K562 (cell line): ENCODE results near the gene NRTN. TPM values are rescaled to one million over a fixed set of nuclear protein-coding genes. Genes with fewer than 3 reads are reported as not detected.

Experiments
- ARID1B ChIP-seq: fragments of 450-650 bp; IDR thresholded peaks from 2 replicates; pipeline ENCODE4 v1.6.1; 2016; ENCODE audit warnings: antibody characterized with exemption, mild to moderate bottlenecking, inconsistent platforms
- CEBPG ChIP-seq, 3 experiments: fragments of 200-800 bp in 1 of 3; sonication (Bioruptor generic) in 1 of 3; sonication (generic) in 1 of 3; formaldehyde crosslinking in 1 of 3; IDR thresholded peaks in 2 of 3; conservative IDR thresholded peaks in 1 of 3; 2 replicates each; pipeline versions ENCODE4 v1.6.1 to v1.8.0; 2016 to 2022; ENCODE audit warnings: missing compliant biosample characterization in 2 of 3, missing genetic modification characterization in 2 of 3, mild to moderate bottlenecking in 1 of 3, missing genetic modification reagents in 1 of 3
- EGR1 ChIP-seq: fragments of 450-650 bp; conservative IDR thresholded peaks from 2 replicates; pipeline ENCODE4 v1.6.1; 2017; ENCODE audit warnings: mild to moderate bottlenecking
- GATAD2B ChIP-seq: fragments of 450-650 bp; IDR thresholded peaks from 2 replicates; pipeline ENCODE4 v1.6.1; 2017; ENCODE audit warnings: mild to moderate bottlenecking, borderline replicate concordance
- HDAC6 ChIP-seq: IDR thresholded peaks from 2 replicates; pipeline ENCODE4 v1.6.1; 2012; ENCODE audit warnings: low read depth, mild to moderate bottlenecking, control low read depth, inconsistent platforms, low read length, moderate library complexity
- KAT7 ChIP-seq: sonication (generic); formaldehyde crosslinking; IDR thresholded peaks from 2 replicates; pipeline ENCODE4 v1.8.0; 2022; ENCODE audit warnings: missing genetic modification reagents, mild to moderate bottlenecking, borderline replicate concordance
- KAT8 ChIP-seq: fragments of 450-650 bp; IDR thresholded peaks from 2 replicates; pipeline ENCODE4 v1.6.1; 2016; ENCODE audit warnings: low read depth, mild to moderate bottlenecking
- KDM1A ChIP-seq, 2 experiments: fragments of 450-650 bp; IDR thresholded peaks; 2 replicates each; pipeline ENCODE4 v1.6.1; 2016; ENCODE audit warnings: mild to moderate bottlenecking in 2 of 2
- KLF6 ChIP-seq: fragments of 250-450 bp; sonication (Bioruptor Pico); IDR thresholded peaks from 2 replicates; pipeline ENCODE4 v1.4.0; 2020; ENCODE audit warnings: mild to moderate bottlenecking, moderate library complexity, borderline replicate concordance
- MNT ChIP-seq, 2 experiments: fragments of 450-650 bp; conservative IDR thresholded peaks; 2 replicates each; pipeline ENCODE4 v1.6.1; 2017; ENCODE audit warnings: mild to moderate bottlenecking in 2 of 2, moderate library complexity in 2 of 2
- NCOA1 ChIP-seq: fragments of 450-650 bp; IDR thresholded peaks from 2 replicates; pipeline ENCODE4 v1.6.1; 2016; ENCODE audit warnings: low read depth
- SRF ChIP-seq, 2 experiments: fragments of 250-450, 450-650 bp in 1 of 2; sonication (Bioruptor Pico) in 1 of 2; sonication (generic) in 1 of 2; formaldehyde crosslinking; IDR thresholded peaks; 2 replicates each; pipeline versions ENCODE4 v1.5.0 to v1.5.1; 2020 to 2022; ENCODE audit warnings: mild to moderate bottlenecking in 1 of 2, missing genetic modification reagents in 1 of 2
- USF2 ChIP-seq: sonication (generic); formaldehyde crosslinking; IDR thresholded peaks from 2 replicates; pipeline ENCODE4 v1.5.0; 2020; ENCODE audit warnings: missing genetic modification reagents
- ZNF592 ChIP-seq: fragments of 450-650 bp; IDR thresholded peaks from 2 replicates; pipeline ENCODE4 v1.6.1; 2017; ENCODE audit warnings: antibody characterized with exemption, mild to moderate bottlenecking
- polyA plus RNA-seq, 8 experiments: library from polyadenylated mRNA; depleted of rRNA in 4 of 8; stranded (reverse) in 5 of 8; unstranded in 3 of 8; fragments of >200 nt; fragmentation: Nextera tagmentation in 2 of 8; fragmentation: Illumina TruSeq in 1 of 8; extraction: Ambion mirVana in 2 of 8; extraction: Trizol in 1 of 8; gene quantifications; 2 replicates each; pipeline versions ENCODE4 v1.2.1 to v1.2.3, GENCODE V29; 2011 to 2014; ENCODE audit warnings: inconsistent platforms in 1 of 8, missing spikeins in 1 of 8
- total RNA-seq, 7 experiments: library from RNA; depleted of rRNA in 6 of 7; stranded (reverse); fragments of >200 nt in 6 of 7; fragmentation: Illumina TruSeq in 2 of 7; extraction: Trizol in 2 of 7; gene quantifications; 2 replicates each; pipeline versions ENCODE4 v1.2.1 to v1.2.3, GENCODE V29; 2011 to 2021; ENCODE audit warnings: low replicate concordance in 1 of 7
- TF ChIP-seq, protein P1 (sequence below): IDR thresholded peaks from 3 replicates; pipeline ENCODE4 v1.6.1; 2011; ENCODE audit warnings: borderline replicate concordance, mild to moderate bottlenecking; ENCODE audit not compliant: insufficient read length, insufficient read depth
- TF ChIP-seq, protein P2 (sequence below), 2 experiments: IDR thresholded peaks; 2 replicates each; pipeline ENCODE4 v1.6.1; 2011; ENCODE audit warnings: borderline replicate concordance in 1 of 2, control low read depth in 1 of 2, low read depth in 1 of 2, low read length in 1 of 2, mild to moderate bottlenecking in 1 of 2, mixed read lengths in 1 of 2, moderate library complexity in 1 of 2; ENCODE audit not compliant: insufficient read depth in 1 of 2, insufficient read length in 1 of 2, poor library complexity in 1 of 2, severe bottlenecking in 1 of 2; ENCODE audit errors: extremely low read depth in 1 of 2

NRTN gene
- total and polyA plus RNA-seq, 9 of the 15 experiments (the other 6 are each of a cell fraction or from before 2014, with no cell fraction given), result 0.62 to 8.1 (median 1.6) TPM; not detected in 2

- TF ChIP-seq KDM1A (IDR thresholded peaks at IDR 0.05) (peak in 1 of 2 experiments; percentile 23; a peak in 1 of 4 replicates), KAT8 (no peak), CEBPG (CRISPR knock-in tag; IDR thresholded peaks at IDR 0.05) (peak; percentile 79), CEBPG (tag; conservative IDR thresholded peaks at IDR 0.05 in 1 of 2, IDR thresholded peaks at IDR 0.05 in 1 of 2) (peak; percentile 50 to 72; a peak in 3 of 4 replicates), HDAC6 (0 out of 2 replicates have a peak, but pooled peaks have one; percentile 22), NCOA1 (no peak; the same call in 1 of the 2 replicates), USF2 (CRISPR knock-in tag) (no peak), SRF (CRISPR knock-in tag; IDR thresholded peaks at IDR 0.05) (peak in 1 of 2 experiments; percentile 61; a peak in 1 of 4 replicates), ARID1B (peak; percentile 79), KLF6 (CRISPR knock-in tag) (no peak; the same call in 1 of the 2 replicates), ZNF592 (peak; percentile 66; the same call in 1 of the 2 replicates), KAT7 (CRISPR knock-in tag) (peak; percentile 90; the same call in 1 of the 2 replicates), MNT (conservative IDR thresholded peaks at IDR 0.05) (peak; percentile 69 to 82), GATAD2B (0 out of 2 replicates have a peak, but pooled peaks have one; percentile 55), EGR1 (peak; percentile 78)
- TF ChIP-seq, protein P1, sequence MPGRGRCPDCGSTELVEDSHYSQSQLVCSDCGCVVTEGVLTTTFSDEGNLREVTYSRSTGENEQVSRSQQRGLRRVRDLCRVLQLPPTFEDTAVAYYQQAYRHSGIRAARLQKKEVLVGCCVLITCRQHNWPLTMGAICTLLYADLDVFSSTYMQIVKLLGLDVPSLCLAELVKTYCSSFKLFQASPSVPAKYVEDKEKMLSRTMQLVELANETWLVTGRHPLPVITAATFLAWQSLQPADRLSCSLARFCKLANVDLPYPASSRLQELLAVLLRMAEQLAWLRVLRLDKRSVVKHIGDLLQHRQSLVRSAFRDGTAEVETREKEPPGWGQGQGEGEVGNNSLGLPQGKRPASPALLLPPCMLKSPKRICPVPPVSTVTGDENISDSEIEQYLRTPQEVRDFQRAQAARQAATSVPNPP, result no peak
- TF ChIP-seq, protein P2, sequence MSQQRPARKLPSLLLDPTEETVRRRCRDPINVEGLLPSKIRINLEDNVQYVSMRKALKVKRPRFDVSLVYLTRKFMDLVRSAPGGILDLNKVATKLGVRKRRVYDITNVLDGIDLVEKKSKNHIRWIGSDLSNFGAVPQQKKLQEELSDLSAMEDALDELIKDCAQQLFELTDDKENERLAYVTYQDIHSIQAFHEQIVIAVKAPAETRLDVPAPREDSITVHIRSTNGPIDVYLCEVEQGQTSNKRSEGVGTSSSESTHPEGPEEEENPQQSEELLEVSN (IDR thresholded peaks at IDR 0.05; ENCODE audit: borderline replicate concordance in 1 of 2, extremely low read depth in 1 of 2, insufficient read depth in 1 of 2, insufficient read length in 1 of 2, low read depth in 1 of 2, low read length in 1 of 2, poor library complexity in 1 of 2, severe bottlenecking in 1 of 2), result peak; percentile 83 to 94
Observed at GRCh38 chr19:5827891-5828660, 23.2 kb downstream of the NRTN start (continued).
